Jurkat, Clone E6-1 (cell line): ENCODE results near the gene DTD1.

ENCODE experiments used
- DNase-seq: peaks from one replicate; pipeline ENCODE4 v3.0.0-alpha.2; 2011; ENCODE audit warnings: low read depth, low spot score
- H3K4me3 ChIP-seq: 2 replicates; pipeline ENCODE4 v1.5.1; 2011; ENCODE audit warnings: mild to moderate bottlenecking, low read length, control low read depth, moderate library complexity

Gene DTD1

GRCh38 chr20:18650224-18650623, 62.4 kb downstream of the DTD1 start:
- no peak overlapping the region for H3K4me3 ChIP-seq
- no peak for DNase-seq

DNA sequence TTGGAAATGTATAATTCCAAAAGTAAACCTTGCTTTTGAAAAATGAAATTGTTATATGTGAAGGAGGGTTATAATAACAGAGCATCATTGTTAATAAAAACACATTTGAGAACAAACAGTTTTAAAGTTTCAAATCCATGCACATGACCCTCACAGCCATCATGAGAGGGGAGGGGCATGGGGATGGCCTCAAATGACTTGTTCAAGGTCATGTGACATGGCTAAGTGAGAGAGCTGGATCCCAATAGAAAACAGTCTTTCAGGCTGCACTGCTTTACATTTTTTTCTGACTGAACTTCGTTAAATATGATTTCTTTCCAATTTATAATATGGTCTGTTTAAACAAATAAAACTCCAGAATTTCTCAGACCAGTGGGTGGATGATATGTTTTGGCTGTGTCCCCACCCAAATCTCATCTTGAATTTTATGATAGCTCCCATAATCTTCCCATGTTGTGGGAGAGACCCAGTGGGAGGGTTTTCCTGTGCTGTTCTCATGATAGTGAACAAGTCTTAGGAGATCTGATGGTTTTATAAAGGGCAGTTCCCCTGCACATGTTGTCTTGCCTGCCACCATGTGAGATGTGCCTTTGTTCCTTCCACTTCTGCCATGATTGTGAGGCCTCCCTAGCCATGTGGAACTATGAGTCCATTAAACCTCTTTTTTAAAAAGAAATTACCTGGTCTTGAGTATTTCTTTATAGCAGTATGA, 66.0 kb downstream of the DTD1 start:
- no peak overlapping the region for H3K4me3 ChIP-seq
- no peak for DNase-seq

- DNase-seq: no peak
These were observed 66.6 kb downstream of the DTD1 start for GRCh38 chr20:18654448-18654773.

GRCh38 chr20:18657575-18657974, 69.7 kb downstream of the DTD1 start:
- no peak for DNase-seq
- no peak overlapping the region for H3K4me3 ChIP-seq

More at GRCh38 chr20:18654448-18654773, 66.6 kb downstream of the DTD1 start:
- no peak overlapping the region for H3K4me3 ChIP-seq

DNA sequence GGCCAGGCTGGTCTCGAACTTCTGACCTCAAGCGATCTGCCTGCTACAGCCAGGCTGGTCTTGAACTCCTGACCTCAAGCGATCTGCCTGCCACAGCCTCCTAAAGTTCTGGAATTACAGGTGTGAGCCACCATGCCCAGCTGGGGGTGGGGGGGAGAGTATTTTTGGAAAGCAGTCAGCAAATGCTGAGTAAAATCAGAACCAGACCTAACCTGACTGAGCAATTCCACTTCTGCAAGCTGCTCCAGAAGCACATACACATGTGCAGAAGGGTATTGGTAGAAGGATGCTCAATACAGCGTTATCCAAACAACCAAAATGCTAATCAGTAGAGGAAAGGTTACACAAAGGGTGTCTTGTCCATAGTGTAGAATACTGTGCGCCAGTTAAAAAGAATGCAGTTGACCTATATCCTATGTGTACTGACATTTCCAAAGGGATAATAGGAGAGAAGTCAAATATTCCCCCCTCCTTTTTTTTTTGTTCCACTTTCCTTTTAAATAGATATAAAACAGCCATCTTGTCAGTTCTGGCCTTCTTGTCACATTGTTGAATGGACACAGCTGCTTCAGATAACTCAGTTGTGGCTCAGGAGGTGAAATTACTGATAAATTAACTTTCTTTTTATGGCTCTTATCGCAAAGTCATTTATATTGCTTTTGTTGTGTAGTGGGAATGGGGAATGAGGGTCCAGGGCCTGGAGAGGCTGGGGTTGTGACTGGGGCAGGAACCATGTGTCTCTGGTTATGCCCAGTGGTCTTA, 74.6 kb downstream of the DTD1 start:
- no peak for DNase-seq
- no peak overlapping the region for H3K4me3 ChIP-seq

- DNase-seq: no peak
- H3K4me3 ChIP-seq: no peak overlapping the region
These were observed 76.1 kb downstream of the DTD1 start for GRCh38 chr20:18663932-18664331.

DNA sequence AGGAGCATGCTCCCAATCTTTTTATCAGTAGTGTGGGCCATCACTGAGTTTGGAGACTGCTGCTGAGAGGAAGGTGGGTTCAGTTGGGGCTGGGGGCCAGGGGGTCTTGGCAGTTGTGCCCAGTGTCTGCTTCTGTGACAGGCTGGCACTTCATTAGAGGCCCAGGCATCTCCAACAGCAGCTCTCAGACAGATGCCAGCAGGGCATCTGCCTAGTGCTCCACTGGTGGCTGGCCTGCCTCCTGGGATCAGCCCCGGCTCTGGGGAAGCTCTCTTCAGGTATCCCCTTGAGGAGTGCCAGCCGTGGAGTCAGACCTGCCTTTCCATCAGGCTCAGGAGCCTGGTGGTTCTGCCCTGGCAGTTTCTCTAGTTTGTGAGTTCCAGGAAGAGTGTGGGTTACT, 77.3 kb downstream of the DTD1 start:
- no peak overlapping the region for H3K4me3 ChIP-seq
- no peak for DNase-seq

GRCh38 chr20:18666803-18667415, 79.1 kb downstream of the DTD1 start:
- H3K4me3 ChIP-seq: no peak overlapping the region
- DNase-seq: no peak

GRCh38 chr20:18669241-18670019, 81.6 kb downstream of the DTD1 start:
- no peak for DNase-seq
- H3K4me3 ChIP-seq: no peak overlapping the region

DNA sequence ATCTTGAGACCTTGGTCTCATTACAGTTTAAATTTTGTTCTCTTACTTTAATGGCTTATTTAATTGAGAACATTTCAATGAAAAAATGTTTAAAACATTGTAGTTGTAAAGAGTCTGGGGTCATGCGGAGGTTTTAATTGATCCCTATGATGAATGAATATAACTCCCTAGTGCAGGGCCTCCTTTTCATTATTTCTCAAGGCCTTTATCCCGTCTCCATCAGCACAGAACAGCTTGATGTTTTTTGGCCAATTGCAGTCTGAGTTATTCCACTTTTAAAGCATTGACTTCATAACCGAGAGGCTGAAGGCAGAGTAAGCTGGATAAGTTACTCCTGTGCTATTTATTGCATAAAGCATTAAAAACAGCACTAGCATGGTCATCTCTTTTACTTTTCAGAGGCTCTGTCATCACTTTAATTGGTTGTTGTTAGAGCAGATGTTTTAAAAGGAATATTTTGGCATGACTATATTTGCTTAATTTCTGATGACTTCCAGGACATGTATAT, 83.4 kb downstream of the DTD1 start:
- H3K4me3 ChIP-seq: no peak overlapping the region
- no peak for DNase-seq

DNA sequence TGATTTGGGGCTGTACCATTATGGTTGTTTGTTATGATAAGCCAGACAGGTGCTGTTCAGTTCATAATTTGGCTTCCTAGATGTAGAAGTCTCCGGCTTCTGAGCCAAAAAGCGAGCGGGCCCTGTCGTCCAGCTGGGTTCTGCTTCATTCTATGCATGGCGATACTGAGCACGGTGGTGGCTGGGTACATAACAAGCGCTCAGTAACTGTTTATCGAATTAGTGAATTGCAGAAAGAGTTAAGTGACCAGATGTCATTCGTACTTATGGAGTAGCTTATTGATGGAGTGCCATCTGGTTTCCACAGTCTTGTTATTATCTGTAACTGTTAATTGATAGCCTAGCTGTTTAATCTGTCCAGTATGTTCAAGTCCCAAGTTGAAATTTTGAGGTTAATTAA, 85.0 kb downstream of the DTD1 start:
- DNase-seq: no peak
- H3K4me3 ChIP-seq: no peak overlapping the region

DNA sequence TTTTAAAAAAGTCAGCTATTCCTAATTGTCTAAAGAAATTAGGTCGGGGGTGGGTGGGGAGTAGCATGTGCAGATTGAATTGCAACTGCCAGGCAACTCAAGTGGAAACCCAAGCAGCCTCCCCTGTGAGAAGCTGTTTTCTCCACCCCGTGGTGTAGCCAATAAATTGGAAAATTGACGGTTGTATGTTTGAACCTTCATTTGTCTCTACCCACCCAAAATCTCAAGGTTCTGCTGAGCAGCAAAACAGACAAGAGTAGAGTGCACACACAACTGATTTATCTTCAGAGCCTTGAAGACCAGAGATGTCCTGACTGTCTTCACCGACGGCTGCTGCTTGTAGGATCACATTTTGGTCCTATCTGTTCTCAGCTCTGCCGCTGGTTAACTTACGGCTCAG, 88.5 kb downstream of the DTD1 start:
- DNase-seq: no peak
- no peak overlapping the region for H3K4me3 ChIP-seq

DNA sequence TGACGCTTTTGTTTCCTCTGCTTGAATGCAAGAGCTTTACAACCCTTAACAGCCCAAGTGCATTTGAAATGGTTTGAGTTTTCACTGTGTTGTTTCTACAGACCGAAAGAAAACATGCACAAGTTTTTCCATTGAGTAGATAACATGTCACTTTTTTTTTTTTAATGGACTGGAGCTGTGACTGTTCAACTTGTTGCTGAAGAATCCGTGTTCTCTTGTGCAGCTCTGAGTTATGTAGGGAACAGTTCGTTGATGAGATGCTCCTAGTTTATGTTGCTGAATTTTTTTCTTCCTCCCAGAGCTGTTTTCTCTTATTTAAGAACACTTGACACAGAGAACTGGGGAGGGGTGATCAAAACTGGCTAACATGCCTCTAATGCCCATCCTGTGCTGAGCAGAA, 89.3 kb downstream of the DTD1 start:
- no peak overlapping the region for H3K4me3 ChIP-seq
- no peak for DNase-seq

- peak; percentile 28 for DNase-seq
- no peak overlapping the region for H3K4me3 ChIP-seq
These were observed 90.9 kb downstream of the DTD1 start for GRCh38 chr20:18678549-18679419.

DNA sequence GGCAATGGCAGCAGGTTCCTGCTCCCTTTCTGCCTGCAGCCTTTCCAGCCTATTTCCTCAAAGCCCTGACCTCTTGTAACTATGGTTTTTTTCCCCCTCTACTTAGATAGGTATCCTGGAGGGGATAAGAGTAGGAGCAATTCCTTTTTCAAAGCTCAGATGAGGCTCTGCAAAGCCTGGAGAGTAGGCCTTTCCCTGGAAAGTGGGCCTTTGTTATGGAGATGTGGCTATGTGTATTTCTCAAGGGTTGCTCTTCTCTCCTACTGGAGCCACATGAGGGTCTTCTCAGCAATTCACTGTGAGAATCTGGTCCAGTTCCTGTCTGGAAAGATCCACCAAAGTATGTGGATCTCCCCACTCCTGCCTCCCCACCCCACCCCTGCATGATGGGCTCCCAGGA, 96.0 kb downstream of the DTD1 start:
- no peak overlapping the region for H3K4me3 ChIP-seq
- no peak for DNase-seq

GRCh38 chr20:18684775-18685174, 96.9 kb downstream of the DTD1 start:
- no peak for DNase-seq

GRCh38 chr20:18685406-18685805, 97.6 kb downstream of the DTD1 start:
- H3K4me3 ChIP-seq: no peak overlapping the region
- DNase-seq: no peak

More at GRCh38 chr20:18684775-18685174, 96.9 kb downstream of the DTD1 start:
- H3K4me3 ChIP-seq: no peak overlapping the region

GRCh38 chr20:18686696-18687095, 98.8 kb downstream of the DTD1 start:
- no peak for DNase-seq
- no peak overlapping the region for H3K4me3 ChIP-seq

DNA sequence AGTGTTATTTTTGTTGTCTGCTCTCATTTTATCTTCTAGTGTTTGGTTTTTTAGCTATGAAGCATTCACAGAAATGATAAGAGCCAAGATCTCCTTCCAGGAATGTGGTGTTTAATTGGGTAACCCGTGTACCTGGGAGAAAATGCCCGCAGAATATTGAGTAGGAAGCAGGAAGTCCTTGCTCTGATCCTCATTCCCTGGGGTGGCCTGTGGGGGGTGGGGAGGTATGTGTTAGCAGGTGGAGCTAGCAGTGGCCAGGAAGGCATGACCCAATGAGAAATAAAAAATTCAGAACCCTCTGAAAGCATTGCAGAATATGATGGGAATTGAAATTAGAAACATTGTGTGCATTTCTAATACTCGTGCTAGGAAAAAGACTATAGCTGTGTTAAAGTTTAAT, 100.8 kb downstream of the DTD1 start:
- no peak for DNase-seq
- no peak overlapping the region for H3K4me3 ChIP-seq
